GM18502 (cell line): ENCODE data around the gene RABGAP1L.
"Not testable (repeated sequence)": the region's sequence is repeated elsewhere in the genome, so short reads cannot be mapped to it uniquely, and the experiment has no call there.

ENCODE experiments used
- ATAC-seq: cut with Tn5 transposase; IDR thresholded peaks from one replicate; pipeline ENCODE4 v1.9.1; 2021; ENCODE audit warnings: mild to moderate bottlenecking; ENCODE audit not compliant: unreplicated experiment, poor library complexity

RABGAP1L gene

DNA sequence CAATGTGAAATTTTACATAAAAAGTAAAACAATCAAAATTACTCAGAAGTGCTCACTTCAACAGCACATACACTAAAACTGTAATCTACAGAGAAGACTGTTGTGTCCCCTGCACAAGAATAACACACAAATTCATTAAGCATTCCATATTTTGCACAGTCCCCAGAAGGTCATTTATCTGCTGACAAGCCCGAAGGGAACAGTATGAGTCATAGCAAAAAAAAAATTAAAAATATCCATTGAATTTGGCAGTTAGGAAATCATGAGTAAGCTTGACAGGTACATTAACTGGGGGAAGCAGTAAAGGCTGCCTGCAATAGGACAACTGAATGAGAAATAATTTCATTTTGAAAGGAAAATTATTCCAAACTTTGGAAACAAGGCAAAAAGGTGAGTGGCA is 837.2 kb downstream of the RABGAP1L start:
- ATAC-seq, result no peak

DNA sequence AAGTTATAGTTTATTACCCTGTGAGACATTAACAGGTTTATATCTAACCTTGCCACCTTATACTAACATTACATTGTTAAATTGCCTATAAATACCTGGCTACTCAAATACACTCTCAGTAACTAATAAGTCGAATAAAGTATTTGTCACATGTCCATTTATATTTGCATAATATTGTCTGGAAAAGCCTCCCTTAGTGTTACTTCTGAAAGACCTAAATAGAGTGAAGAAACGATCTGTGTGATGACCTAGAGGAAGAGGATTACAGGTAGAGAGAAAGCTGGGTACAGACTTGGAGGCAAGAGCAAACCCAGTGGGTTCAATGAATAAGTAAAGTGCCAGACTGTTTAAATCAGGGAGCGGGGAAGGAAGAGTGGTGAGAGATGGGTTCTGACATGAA is 837.7 kb downstream of the RABGAP1L start:
- no peak for ATAC-seq

DNA sequence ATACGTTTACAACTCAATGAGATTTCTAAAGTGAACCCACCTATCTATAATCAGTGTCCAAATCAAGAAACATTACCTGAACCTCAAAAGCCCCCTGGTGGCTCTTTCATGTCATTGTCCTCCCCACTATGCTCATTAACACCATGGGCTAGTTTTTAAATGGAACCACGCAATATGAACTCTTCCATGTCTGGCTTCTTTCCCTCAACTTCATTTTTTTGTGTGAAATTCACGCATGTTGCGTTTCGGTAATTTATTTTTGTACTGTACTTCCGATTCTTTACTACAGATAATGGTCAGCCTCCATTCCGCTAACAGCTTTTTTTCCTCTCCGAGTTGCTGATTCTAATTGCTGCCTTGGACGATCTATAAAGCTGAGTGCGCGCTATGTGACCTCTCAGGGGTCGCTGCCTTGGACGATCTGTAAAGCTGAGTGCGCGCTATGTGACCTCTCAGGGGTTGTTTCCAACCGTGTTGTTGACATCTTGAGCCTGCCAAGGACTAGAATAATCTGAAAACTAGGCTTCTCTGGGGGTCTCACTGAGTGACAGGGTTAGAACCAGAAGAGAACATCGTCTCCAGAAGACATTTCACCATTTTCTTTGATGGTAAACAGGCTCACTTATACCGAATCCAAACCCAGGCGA is 839.4 kb downstream of the RABGAP1L start:
- ATAC-seq, result peak; percentile 19

DNA sequence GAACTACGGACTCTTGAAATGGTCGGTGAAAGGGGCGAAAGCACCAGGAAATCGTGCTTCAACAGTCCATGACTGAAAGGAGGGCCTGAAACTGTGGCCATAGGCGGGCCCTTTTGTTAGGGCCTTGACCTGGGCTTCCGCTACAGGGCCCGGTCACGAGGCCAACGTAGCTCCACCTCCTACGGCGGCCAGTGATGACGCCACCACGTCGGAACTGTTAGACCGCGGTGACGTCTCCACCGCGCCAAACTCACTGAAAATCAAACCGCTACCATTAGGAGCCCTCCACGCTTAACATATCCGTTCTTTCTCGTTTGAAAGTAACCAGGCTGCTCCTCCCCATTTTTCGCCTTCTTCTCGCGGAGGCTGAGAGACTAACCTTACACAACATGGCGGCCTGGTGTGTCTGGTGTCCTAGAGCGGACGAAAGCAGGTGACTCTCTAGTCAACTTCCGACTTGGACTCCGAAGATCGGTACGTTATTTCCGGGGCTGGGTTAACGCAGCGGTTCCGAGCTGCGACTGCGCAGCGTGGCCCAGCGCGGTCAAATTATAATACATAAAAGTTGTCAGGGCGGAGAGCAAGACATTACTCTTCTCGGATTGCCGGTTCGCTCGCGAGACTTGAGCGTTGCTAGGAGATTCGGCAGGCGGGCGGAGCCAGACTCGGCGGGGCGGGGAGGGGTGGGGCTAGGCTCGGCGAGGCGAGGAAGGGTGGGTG is 840.1 kb downstream of the RABGAP1L start:
- peak; percentile 82 for ATAC-seq

GRCh38 chr1:174999936-175000696 is 840.8 kb downstream of the RABGAP1L start, which contains the start of gene CACYBP:
Gene CACYBP (plus strand): TSS chr1:174999947. CDS start chr1:175000181, 234 bp downstream.
- ATAC-seq, result peak; percentile 6

DNA sequence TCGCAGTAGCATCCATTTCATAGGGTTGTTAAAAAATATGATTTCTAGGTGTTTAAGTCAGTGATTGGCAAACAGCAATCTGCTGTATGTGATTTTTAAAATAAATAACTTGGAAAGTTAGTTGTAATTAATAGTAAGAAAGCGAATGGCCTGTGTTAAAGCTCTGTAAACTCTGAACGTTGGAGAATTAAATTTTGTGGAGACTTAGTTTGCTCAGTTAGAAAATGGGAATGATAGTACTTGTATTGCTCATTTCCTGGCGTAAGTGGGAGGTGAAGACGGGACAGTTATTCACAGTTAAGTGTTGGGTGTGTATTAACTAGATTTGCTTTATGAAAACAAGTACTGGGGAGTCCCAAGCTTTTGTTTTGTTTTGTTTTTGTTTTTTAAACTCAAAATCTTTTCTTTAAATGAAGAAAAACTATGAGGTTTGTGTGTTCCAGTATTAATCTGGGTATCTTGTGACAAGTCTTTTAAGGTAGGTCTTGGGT is 841.4 kb downstream of the RABGAP1L start:
- ATAC-seq, result no peak

- ATAC-seq, result no peak
Observed at GRCh38 chr1:175002910-175003517, 843.7 kb downstream of the RABGAP1L start.

DNA sequence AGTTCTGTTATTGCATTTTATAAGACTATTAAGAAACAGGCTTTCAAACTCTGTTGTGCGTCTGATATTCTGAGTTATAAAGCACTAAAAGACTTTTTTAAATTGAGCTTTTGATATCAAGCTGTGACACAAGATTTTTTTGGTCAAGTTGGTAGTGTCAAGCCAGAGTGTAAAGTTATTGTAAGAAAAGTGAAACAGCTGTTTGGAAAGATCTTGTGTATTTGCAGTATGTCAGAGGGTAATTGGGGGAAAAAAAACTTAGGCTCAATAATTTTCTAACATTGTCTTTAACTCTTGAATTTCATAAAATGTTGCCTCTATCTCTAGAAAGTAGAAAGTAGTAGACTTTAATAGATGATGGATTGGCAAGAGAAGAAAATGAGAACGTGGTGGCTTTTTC is 844.2 kb downstream of the RABGAP1L start:
- no peak for ATAC-seq

DNA sequence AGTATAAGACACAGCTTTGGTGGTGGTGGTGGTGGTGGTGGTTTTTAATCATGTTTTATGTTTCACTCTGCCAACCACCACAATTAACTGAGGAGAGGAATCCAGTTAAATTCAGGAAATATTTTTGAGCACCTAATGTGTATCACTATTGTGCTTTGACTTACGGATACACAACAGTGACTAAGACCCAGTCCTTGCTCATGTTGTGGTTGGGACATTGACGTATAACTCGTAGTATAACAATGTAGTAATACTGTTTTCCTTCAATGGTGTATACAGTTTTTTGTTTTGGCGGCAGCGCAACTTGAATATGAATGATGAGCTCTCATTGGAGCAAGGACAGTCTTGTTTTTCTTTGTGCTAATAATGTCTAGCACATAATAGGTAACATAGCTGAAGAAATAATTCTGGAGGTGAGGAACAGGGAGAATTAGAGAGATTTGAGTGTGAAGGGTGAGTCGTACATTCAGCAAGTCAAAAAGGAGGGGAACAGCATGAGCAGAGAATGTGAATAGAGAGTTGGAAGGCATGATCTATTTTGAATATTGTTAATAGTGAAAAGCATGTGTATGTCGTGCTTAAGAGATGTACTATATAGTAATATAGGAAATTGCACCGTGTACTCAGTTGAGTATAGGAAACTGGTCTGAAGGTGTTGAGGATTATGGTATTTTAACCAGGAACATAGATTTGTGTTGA is 845.9 kb downstream of the RABGAP1L start:
- ATAC-seq, result no peak

DNA sequence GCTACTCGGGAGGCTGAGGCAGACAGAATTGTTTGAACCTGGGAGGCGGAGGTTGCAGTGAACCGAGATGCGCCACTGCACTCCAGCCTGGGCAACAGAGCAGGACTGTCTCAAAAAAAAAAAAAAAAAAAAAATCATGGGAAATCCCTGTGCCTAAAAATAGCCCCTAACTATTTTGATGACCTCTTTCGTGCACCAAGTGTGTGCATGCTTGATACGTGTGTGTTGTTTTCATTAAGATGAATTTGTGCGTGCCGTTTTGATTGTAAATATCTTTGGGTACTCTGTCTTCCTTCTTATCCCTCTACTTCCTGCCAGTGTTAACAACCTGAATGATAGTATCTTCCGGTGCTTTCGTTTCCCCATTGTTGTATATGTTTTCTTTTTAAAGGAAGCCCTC is 850.2 kb downstream of the RABGAP1L start:
- no peak for ATAC-seq

- no peak for ATAC-seq
Observed at GRCh38 chr1:175013445-175013844, 854.1 kb downstream of the RABGAP1L start.

DNA sequence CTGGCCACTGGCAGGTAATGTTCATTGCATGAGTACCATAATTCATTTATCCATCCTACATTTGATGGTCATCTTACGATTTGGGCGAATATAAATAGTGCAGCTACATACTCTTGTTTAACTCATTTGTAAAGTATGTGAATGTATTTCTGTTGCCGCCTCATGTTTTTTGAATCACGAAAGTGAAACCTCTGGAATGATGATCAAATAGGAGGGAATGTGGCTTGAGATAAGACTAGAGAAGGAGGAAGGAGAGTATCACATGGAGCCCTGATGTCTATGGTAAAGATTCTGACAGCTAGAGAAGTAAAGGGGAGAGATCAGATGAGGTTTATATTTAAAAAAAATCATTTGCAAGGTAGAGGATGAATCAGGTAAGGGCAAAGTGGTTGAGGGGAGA is 855.9 kb downstream of the RABGAP1L start:
- no peak for ATAC-seq

GRCh38 chr1:175019524-175019923 is 860.2 kb downstream of the RABGAP1L start:
- no peak for ATAC-seq

GRCh38 chr1:175023043-175023921 is 864.0 kb downstream of the RABGAP1L start, which contains the start of gene MRPS14:
Gene MRPS14 (minus strand): TSS chr1:175023425. CDS start chr1:175023408, 17 bp downstream.
- peak; percentile 94 for ATAC-seq

DNA sequence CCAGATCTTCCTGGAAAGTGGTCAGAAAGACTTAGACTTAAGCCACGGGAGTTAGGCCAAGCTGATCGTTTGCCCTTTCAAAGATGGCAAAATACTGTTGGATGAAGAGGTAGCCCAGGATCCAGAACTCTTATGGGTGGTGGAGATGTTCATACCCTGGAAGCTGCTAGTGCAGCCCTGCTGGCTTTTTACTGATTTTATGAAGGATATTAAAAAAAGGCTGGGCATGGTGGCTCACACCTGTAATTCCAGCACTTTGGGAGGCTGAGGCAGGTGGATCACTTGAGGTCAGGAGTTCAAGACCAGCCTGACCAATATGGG is 864.6 kb downstream of the RABGAP1L start:
- not testable (repeated sequence) for ATAC-seq

- ATAC-seq, result no peak
Observed at GRCh38 chr1:175024773-175025172, 865.5 kb downstream of the RABGAP1L start.

DNA sequence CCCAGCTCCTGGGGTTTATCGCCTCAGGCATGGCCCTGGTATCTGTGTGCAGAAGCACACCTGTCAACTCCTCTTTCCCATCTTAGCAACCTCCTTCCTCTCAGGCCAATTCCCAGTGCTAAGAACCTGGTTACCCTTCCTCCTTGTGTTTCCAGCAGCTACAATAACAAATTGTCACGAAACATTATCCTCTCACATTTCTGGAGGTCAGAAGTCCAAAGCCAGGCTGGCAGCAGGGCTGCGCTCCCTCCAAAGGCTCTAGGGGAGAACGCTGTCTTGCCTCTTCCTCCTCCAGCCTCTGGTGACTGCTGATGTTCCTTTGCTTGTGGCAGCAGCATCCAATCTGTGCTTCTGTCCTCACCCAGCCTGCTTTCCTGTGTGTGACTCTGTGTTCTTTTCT is 874.6 kb downstream of the RABGAP1L start:
- ATAC-seq, result no peak

DNA sequence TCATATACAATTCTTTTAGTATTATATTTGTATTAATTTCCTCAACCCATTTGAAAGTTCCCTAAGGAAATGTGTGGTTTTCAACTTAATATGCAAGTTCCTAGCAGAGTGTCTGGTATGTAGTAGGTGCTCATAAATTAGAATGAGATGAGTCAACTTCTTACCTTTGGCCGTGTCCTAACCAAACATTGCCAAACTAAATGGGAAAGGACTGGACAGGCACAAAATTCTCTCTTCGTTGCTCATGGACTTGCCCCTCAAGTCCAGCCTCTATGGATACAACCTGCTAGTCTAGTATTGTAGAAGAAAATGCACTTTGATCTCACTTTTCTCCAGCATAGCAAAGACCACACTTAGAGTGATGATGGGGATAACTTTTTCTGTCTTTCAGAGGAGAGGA is 875.5 kb downstream of the RABGAP1L start:
- ATAC-seq, result no peak

DNA sequence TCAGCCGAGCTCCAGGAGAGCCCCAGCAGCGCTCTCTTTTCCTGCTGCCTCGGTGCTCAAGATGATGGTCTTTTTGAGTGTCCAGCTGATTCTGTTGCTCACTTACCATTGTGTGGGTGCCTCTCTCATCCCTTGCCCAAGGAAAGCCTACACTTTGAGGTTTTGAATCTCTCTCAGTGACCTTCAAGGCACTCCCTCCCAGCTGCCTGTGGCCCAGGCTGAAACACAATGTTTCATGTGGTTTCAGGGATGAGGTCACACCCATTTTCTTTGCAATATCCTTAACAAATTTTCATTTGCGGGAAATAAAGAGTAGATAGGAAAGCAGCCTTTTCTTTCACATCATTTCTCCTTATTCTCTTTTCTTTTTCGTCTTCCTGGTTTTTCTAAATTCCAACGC is 876.5 kb downstream of the RABGAP1L start:
- no peak for ATAC-seq
